GM13977 (cell line): Measurements from ENCODE around the gene LPP.

Source experiments
- DNase-seq: peaks from one replicate; pipeline ENCODE4 v3.0.0; 2012; ENCODE audit warnings: low spot score
- in situ Hi-C: fragments of 300-500 bp; cut with MboI; formaldehyde crosslinking; loops from one replicate; pipeline ENCODE4 v1.12.0; 2022; ENCODE audit warnings: low sequenced_read_pairs, low pct_unique_long_range_greater_than_20kb, mixed read lengths, inconsistent platforms; ENCODE audit not compliant: unreplicated experiment
- TF ChIP-seq, protein P1 (sequence below): IDR thresholded peaks from 2 replicates; pipeline ENCODE4 v1.5.1; 2012; ENCODE audit warnings: mild to moderate bottlenecking, control low read depth; ENCODE audit not compliant: insufficient read depth; ENCODE audit errors: extremely low read depth, missing control alignments

LPP gene

GRCh38 chr3:188253123-188253793 lies 99.3 kb downstream of the LPP start:
- TF ChIP-seq, protein P1, sequence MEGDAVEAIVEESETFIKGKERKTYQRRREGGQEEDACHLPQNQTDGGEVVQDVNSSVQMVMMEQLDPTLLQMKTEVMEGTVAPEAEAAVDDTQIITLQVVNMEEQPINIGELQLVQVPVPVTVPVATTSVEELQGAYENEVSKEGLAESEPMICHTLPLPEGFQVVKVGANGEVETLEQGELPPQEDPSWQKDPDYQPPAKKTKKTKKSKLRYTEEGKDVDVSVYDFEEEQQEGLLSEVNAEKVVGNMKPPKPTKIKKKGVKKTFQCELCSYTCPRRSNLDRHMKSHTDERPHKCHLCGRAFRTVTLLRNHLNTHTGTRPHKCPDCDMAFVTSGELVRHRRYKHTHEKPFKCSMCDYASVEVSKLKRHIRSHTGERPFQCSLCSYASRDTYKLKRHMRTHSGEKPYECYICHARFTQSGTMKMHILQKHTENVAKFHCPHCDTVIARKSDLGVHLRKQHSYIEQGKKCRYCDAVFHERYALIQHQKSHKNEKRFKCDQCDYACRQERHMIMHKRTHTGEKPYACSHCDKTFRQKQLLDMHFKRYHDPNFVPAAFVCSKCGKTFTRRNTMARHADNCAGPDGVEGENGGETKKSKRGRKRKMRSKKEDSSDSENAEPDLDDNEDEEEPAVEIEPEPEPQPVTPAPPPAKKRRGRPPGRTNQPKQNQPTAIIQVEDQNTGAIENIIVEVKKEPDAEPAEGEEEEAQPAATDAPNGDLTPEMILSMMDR = no peak
- in situ Hi-C loops = no loop called here

DNA sequence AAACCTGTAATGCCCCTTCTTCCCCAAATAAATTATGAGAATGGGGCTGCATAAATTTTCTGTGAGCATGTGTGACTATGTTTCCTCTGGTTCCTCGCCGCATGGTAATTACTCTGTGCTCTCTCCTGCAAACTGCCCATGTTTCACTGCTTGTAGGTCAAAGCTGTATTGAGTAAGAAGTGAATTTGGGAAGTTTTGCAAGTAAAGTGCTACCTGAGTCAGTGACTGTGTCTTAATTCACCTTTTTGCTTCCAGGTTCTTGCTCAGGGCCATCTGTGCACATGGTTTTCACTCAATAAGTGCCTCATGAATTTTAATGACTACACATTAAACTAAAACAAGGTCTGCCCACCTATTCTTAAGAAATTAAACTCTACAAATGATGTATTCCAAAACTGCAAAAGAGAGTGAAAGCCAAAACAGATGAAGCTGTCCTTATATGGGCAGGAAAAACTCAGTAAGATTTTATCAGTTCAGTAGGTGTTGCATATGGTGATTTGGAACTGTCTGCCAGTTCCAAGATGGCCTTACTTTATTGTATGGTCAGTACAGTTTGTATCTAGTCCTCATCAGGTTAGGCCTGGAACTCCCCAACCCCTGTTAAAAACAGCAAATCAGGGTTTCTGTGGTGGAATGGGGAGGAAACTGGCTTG lies 100.0 kb downstream of the LPP start:
- in situ Hi-C loops = no loop called here
- no peak for DNase-seq
- TF ChIP-seq, protein P1 = no peak

More at GRCh38 chr3:188253123-188253793, 99.3 kb downstream of the LPP start:
- DNase-seq = no peak

DNA sequence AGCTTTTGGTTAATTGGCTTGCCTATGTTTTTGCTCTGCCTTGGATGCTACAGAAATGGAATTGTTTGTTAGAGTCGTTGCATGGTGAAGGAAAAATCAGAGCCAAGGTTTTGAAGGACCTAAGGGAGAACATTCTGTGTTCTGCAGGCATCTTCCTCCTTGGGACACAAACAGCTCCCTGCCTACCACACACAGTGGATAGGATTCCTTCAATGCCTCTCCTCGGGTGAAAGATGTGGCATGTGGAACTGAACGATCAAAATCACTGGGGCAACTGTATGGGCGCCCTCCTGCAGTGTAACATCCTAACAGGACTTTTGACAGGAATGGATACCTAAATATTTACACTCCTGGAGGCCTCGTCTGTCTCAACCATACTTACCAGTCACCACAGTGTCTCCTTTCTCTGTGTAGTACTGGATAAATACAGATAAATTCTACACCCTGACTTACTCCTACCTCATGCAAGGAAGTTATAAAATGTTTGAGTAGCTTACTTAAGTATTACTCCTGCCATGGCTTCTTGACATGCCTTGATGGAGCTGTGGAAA lies 100.6 kb downstream of the LPP start:
- DNase-seq = no peak
- in situ Hi-C loops = no loop called here
- TF ChIP-seq, protein P1 = no peak

DNA sequence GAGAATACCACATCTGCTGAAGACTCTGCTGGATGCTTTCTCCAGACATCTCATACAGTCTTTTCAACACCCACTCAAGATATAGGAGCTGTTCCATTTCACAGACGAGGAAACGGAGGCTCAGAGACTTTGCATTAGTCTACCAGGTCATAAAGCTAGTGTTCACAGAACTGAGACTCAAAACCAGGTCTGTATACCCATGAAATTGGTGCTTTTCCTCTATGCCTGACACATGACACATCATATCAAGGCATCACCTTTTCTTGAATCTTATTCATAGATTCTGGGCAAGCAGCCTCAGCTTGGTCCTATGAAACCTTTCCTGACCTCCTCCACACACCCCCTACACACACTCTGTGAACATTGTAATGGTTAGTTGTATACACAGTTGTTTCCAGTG lies 101.2 kb downstream of the LPP start:
- DNase-seq = no peak
- in situ Hi-C loops = no loop called here
- TF ChIP-seq, protein P1 = no peak

DNA sequence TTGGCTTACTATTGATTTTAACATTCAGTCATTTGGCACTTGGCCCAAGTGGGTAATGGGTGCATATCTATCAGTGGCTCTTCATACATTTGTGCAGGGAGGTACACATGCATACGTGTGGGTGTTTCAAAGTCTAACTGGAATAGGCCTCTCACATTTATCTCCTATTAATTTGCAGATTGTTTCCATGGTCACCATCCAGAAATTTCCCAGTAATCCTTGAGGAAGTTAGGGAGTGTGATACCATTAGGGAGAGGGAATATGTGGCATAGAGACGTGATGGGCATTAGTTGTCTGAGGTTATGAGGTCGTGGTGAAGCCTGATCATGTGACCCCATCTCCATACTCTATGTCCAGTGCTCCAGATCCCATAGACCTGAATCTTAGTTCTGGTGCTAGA lies 102.8 kb downstream of the LPP start:
- TF ChIP-seq, protein P1 = no peak
- in situ Hi-C loops = no loop called here
- DNase-seq = no peak

DNA sequence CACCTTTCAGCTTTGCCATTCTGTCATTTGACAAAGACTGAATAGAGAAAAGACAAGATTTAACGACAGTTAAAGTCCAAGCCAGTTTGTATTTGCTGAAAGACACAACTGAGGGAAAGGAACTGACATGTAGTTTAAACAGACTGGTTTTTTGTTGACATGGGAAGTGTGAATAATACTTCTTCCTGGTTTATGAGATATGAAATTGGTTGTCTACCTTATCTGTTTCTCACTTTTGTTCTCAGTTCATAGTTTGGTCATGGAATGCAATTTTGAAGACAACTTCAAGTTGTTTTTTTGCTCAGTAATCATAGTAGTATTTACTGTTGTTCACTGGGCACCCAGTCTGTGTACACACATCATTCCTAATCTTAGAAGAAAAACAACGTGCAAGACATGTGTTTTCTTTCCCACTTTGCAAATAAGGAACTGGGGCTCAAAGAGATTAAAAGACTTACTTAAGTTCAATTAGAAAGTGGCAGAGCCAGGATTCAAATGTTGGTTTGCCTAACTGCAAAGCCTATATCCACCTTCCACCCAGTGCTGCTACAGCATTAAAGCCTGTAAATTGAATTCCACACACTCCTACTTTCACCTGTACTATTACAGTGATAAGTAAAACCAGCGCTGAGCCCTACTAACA lies 103.5 kb downstream of the LPP start:
- TF ChIP-seq, protein P1 = no peak
- DNase-seq = no peak
- in situ Hi-C loops = no loop called here
